Skin of body (tissue), 2 donors: ENCODE data around the gene CFDP1. TPM values are rescaled to one million over a fixed set of nuclear protein-coding genes. Genes with fewer than 3 reads are reported as not detected.

Source experiments
- DNase-seq: peaks from one replicate; lab custom pipeline; 2025; lab: John Stamatoyannopoulos, UW
- total RNA-seq: library from RNA; depleted of rRNA; stranded (reverse); fragments of >200 nt; gene quantifications from one replicate; pipeline ENCODE4 v1.2.3, GENCODE V29; 2014

The CFDP1 gene
- total RNA-seq, 1 donor from 2014 or later, result 71.5 TPM

DNA sequence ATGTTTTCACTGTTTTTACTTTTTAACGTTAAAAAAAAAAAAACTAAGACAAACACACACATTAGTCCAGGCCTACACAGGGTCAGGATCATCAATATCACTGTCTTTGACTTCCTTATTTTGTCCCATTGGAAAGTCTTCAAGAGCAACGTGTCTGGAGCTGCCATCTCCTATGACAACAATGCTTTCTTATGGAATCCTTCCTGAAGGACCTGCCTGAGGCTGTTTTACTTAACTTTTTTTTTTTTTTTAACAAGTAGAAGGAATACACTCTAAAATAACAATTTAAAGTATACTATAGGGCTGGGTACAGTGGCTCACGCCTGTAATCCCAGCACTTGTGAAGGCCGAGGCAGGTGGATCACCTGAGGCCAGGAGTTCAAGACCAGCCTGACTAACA lies 110.1 kb downstream of the CFDP1 start:
- DNase-seq, result no peak

DNA sequence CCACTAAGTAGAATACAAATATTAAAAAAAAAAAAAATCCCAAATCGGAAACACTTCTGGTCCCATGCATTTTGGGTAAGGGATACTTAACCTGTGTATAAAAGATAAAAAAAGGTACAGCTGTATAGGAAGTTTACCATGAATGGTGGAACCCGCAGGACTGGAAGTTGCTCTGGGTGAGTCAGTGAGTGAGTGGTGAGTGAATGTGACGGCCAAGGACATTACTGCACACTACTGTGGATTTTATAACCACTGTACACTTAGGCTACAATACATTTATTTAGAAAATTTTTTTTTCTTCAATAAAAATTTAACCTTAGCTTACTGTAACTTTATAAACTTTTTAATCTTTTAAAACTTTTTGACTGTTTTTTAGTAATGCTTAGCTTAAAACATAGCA lies 110.6 kb downstream of the CFDP1 start:
- DNase-seq, result no peak

DNA sequence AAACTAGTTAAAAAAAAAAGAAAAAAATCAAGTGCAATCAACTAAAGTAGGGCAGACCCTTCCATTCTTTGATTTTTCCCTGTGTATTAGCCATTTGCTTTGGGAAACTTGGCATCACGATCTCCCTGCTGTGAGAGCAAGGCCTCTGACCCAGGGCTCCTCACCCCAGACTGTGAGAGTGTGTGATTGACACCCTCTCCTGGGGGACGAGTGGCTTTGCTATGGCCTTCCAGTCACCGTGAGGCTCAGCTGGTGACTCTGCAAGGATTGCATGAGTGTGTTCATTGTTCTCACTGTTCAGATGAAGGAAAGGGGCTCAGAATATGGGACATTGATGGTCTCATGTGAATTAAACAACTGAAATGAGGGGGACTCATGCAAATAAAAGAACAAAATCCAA lies 112.9 kb downstream of the CFDP1 start:
- no peak for DNase-seq

DNA sequence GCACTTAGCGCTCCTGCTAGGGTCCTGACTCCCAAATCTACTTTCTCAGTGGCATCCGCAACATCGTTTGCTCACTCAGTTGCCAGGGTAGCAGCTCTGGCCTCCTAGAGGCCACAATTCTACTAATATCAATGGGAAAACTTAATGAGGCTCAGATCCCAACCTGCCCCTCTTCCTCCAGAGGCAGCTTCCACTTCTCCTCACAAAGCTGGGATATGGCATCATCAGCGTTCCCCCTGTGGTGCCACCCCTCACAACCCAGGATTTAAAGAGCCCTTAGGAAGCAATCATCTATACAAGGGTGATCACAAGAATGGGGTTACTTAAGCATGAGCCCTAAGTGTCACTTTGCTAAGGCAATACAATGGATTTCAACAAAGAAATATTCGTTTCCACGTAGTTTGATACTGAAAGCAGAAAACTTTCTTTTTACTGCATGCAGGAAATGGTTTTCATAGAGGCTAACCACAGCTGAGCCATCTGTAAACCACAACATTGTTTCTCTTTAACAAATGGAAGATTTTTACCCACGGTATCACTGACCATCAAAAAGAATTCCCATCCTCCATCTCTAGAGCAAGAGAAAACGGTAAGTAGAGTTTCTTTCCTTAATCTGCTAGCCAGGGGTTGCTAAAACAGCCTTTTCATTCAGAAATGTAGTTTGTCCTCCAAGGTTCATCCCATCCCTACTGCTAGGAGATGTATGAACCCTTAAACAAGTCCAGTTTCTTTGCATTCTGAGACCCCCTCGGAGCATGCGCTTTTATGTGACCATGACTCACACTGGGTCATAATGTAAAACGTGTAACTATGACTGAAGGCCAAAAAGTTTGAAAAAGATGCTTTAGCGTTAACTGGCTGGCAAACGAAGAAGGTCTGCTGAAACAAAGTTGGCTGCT lies 113.5 kb downstream of the CFDP1 start:
- DNase-seq, result no peak

DNA sequence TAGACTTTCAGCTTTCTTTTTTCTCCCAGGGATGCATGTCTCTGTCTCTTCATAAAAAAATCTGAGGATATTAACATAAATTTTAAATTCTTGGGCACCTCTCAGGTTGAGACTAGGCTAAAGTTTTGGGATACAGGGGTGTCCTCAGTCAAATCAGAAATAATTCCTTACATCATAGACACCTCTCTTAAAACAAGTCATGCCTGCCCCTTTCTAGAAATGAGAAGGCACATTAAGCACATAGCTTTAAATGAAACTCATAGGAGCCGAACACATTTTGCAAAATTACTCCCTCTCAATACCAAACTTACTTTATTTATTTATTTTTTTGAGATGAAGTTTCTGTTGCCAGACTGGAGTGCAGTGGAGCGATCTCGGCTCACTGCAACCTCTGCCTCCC lies 114.6 kb downstream of the CFDP1 start:
- DNase-seq, result no peak

DNA sequence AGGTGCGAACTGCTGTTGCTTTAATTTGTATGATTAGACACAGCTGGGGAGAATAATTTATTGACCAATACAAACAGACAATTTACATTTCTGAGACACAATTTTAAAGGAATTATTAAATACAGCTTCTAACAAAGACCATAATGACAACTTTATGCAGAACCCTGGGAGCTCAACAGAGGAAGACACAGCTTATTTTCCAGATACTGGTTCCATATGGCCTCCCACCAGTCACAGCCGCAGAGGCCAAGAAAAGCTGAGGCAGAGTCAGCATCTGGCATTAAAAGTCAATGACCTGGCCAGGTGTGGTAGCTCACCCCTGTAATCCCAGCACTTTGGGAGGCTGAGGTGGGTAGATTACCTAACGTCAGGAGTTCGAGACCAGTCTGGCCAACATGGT lies 115.8 kb downstream of the CFDP1 start:
- DNase-seq, result peak; percentile 49

DNA sequence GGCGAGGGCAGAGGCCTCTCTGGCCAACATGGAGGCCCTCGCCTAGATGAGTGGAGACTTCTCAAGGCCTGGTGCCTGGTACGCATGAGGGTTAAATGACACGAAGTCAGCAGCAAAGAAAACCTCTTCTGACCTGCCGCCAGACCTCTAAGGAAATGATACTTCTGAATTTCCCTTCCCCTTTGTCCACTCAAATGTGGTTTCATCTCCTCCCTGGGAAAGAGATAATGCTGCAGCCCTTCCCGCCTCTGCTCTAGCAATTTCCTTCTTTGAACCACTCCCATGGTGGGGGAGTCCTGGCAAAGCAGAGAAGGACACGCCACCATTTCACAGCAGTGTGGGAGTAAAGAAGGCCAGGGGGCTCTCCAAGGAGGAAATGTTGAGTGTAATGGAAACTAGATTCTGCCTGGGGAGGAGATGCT lies 116.2 kb downstream of the CFDP1 start:
- DNase-seq, result no peak

DNA sequence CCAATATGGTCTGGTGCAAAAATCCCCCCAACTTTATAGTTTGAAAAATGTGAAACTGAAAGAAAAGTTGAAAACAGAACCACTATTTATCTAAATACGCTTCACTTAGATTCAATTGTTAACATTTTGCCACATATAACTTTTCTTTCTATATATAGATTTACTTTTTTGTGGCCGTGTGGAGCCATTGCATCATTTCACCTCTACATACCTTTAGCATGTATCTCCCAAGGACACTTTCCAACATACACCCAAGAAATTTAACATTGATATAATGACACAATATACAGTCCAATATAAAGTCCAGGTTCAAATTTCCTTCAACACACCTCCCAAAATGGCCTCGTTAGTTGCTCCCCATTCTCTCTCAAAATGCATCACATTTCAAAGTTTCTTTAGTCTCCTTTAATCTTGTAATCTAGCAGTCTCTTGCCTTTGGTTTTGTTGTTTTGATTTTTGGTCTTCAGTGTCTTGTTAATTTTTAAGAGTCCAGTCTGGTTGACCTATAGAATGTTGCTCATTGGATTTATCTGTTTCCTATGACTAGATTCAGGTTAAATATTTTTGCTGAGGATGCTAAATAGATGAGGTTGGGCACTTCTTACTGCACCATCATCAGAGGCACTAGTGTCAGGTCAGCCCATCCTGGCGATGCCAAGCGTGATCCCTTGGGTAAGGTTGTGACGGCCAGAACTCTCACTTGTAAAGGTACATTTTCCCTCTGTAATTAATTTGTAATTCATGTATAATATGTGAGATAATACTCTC lies 117.6 kb downstream of the CFDP1 start:
- DNase-seq, result no peak

DNA sequence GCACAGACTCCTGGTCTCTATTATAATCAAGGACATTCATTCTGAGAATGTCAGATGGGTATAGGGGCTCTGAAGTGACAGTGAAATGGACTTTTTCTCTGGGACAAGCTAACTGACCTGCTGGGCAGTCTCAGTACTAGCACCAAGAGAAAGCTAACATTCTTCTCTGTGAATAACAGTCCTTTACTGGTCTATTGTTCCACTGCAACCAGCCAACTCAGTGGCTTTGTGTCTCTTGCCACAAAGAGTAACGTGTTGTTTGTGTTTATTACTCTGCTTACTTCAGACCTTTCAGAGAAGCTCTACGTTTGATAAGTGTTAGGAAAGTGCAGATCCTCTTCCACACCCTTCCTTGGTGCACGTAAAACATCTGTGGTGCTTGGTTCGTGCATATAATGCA lies 120.4 kb downstream of the CFDP1 start:
- no peak for DNase-seq

DNA sequence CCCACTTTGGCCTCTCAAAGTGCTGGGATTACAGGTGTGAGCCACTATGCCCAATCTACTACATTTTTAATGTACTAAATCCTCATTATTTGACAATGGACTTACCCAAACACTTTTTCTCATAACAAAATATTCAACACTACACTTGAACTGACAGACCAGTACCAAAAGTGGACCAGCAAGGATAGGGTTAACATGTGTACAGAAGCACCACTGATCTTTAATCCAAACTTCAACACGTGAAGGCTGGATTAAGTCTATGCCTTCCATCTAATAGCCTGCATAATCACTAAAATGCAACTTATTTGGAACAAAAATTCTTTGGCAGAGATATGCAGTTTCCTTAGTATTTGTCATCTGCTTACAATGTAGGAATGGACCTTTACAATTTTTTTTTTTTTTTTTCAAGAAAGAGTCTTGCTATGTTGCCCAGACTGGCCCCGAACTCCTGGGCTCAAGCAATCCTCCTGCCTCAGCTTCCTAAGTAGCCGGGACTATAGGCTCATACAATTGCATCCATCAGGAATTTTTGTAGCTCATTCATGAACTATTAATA lies 121.8 kb downstream of the CFDP1 start:
- no peak for DNase-seq

DNA sequence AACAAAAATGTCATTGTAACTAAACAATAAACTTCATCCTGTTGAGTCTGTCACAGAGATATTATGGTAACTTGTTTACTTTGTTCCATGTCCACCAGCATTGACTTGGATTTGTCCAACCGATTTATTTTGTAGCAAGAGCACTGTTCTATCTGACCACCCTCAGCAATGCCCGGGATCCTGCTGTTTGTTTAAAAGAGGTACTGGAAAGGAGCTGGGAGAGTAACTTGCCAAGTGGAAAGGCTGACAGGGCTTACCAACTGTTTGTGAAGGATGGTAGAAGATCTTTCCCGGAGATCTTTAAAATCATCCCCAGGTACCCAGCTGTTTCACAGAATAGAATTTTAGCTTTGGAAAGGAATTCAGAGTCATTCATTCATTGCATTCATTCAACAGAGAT lies 122.8 kb downstream of the CFDP1 start:
- DNase-seq, result no peak

DNA sequence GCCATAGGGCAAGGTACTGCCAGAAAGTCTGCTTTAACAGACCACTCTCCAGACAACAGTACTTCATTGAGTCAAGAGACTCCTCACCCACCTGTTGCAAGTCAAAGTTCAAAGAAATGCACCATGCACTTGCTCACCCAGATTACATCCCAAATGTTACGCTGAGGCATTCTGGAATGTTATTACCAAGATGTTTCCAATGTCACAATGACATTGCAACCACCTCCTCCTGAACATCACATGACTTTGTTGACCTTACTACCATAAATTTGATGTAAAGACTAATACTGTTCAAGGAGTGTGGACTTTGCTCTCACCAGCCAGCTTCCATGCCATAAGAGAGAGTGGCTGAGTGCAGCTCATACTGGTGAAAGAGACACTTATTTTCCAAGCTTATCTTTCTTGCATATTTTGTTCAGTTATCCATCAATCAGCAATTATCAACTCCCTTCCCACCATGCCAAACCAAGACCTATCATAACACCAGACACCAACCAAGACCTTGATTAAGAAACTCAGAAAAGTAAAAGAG lies 123.3 kb downstream of the CFDP1 start:
- no peak for DNase-seq

DNA sequence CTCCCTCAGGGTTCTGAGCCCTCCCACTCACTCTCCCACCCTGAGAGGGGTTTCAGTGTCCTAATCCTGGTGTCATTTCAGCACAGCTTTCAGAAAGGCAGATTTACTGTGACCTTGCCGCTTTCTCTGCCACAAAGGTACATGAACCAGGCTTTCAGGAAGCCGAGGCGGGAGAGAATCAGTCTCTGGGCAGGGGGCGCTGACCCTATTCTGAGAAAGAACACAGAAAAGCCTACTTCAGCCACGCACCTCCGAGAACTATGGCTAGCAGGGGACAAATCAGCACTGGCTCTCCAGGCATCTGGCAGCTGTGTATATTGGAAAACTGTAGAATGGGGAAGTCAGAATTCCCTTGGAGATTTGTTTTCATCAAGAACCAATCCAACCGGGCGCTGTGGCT lies 124.1 kb downstream of the CFDP1 start:
- no peak for DNase-seq

DNA sequence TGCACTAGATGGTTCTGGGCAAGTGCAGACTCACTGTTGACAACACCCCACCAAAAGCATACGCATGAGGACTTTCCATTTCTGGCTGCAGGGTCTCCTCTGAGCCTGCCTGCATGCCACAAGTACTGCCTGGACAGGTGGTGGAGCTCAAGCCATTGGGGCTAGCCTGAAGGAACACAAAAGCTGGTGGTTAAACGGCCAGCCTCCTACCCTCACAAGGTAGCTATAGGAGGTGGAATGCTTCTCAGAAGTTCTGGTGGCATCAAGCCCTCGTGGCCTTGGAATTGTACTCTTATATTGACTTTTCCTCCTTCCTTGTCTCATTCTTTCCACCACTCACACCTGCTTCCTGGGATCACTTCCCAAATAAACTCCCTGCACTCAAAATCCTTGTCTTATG lies 125.3 kb downstream of the CFDP1 start:
- no peak for DNase-seq

DNA sequence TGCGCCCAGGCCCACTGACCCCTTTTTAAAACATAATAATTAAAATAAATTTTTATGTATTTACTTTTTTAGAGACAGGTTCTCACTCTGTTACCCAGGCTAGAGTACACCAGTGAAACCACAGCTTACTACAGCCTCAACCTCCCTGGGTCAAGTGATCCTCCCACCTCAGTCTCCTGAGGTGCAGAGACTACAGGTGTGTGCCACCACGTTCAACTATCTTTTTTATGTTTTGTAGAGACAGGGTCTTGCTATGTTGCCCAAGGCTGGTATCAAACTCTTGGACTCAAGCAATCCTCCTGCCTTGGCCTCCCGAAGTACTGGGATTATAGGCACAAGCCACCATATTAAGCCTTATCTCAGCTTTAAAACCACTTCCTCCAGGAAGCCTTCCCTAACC lies 125.8 kb downstream of the CFDP1 start:
- DNase-seq, result no peak

DNA sequence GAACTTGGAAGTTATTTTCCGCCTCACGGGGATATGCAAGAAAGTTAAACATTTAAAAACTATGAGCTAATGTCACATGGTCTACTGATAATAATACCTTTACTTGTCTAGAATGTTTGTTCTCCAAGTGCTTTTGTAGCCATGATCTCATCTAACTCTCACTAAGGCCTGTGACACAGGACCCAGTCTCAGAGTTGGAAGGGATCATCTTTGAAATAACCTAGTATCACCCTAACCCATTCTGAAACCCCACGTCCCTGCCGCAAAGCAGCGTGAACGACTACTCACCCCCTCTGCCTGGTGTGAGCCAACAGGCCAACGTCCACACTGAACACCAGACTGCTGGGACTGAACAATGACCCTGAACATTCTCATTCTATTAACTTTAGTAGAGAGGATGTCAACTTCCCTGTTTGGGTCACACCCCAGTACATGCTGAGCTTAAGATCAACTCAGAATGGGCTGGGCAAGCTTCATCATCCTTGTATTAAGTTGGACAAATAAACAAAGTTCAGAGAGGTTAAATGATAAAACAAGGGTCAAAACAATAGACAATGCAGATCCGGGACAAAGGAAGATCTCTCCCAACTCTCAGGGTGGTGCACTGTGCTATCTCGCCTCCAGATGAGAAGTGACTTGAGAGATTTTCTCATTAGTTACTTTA lies 127.1 kb downstream of the CFDP1 start:
- DNase-seq, result no peak

DNA sequence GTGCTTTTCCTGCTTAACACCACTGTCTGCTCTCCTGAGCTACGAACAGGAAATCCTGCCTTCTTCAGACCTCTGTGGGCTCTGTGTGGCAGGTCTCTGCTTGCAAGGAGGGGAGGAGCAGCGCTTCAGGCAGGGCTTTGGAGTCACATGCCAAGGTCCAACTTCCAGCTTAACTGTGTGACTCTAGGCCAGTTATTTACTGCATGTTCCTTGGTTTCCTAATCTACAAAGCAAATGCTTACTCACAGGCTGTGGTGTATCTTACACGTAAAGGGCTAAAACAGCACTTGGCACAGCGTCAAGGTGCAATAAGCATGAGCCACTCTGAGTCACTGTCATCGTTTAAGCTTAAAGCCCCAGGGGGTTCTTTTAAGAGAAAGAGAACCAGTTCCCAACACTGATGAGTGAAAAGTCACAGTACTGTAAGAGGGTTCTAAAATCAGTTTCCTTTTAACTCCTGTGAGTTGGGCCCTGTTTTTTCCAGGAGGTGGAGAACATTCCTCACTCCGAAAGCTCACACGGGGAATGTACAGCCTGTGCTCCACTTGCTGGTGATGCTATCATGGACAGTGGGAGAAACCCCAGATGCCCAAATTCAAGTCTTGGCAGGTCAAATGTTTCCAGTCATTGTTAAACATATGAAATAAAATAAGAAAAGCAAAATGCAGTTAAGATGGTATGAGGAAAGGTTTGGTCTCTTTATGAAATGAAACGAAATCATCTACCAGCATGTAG lies 127.8 kb downstream of the CFDP1 start:
- DNase-seq, result peak; percentile 64

DNA sequence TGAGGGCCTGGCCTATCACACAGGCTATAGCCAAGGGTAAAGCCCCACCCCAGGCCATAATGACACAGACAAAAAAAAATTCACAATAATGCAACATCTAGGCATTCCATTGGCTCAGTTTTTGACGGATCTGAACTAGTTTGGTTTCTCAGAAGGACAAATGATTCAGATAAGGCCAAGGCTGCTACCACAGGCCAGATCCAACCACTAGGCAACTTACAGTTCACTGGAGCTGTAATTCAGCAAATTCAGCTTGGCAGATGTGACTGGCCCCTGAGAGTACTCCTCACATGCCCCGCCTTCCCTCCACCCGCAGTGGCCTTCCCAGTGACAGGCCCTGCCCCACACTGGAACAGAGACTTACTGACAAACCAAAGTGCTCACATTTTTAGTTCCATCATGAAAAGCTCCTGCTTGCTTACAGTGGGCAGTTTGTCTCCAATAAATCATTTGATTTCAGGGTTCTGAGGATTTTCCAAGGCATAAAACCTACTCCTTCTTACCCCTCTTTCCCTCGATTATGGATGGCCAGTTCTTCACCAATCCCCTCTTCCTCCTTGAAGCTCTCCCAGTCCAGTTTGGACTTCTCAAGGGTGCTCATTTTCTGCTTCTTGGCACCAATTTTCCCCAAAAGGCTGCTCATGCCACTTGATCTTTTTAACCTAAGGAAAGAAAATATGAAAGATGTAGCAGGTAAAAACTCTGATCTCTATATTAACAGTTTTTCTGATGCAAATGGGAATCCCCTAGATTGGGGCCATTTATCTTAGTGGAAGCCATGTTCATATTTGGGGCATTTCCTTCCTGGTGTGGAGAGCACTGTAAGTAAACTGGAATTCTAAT lies 128.6 kb downstream of the CFDP1 start:
- DNase-seq, result no peak

DNA sequence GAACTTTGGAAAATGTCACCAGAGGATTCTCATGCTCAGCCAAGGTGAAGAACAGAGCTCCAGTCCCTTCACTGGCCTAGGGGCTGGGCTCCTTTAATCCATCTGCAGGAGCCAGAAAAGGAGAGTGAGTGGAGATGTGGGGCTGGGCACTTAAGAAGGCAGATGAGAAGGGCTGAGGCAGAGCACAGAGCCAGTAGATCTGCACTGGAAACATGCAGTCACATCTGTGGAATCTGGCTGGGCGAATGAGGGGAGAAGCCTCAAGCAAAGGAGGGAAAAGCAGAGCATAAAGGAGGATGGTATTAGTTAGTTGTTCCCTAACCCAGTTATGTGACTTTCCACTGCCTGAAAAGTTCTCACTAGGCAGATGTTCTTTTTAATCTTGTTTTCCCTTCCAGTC lies 131.5 kb downstream of the CFDP1 start:
- no peak for DNase-seq

DNA sequence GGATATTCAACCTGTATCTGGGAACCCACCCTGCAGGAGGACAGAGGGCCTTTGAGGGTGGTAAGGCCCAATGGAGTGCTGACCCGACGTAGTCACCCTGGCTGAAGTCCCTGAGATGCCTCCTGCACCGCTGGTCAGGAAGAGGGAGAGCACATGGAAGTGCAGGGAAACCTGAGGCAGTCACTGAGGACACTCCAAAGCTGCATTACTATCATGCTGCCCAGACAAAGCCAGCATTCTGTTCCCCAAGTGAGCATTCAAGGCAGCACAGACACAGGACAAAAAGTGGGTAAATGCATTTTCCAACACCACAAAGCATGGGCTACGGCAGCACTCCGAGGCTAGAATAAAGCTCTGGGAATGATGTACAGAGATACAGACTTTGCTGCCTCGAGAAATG lies 135.0 kb downstream of the CFDP1 start:
- DNase-seq, result no peak
